Measurements from ENCODE around the gene ZSWIM6.

ZSWIM6 gene

GRCh38 chr5:61344187-61344944, 12.3 kb downstream of the ZSWIM6 start:
- peaks cover 76% of the 10 kb centered on the region for H3K79me2 ChIP-seq (ENCODE audit: low read length)

DNA sequence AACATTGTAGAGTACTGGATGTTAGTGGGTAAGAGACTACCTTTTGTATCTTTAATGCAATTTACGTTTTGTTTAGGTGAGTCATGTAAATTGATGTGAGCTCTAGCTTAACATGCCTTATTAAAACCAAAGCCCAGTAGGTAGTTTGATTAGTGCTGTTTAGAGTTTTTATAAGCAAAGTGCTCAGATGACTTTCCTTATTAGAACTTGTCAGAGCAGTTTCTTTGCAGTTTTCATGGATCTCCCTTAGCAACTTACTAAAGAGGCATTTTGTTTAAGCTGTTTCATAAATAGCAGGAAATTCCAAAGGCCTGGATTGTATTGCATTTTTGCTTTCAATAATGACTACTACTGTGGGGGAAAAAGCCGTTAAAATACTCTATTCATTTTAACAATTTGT, 14.5 kb downstream of the ZSWIM6 start:
- H3K79me2 ChIP-seq (ENCODE audit: low read length), result peaks cover 72% of the 10 kb centered on the region
- H3K9ac ChIP-seq (ENCODE audit: low read length), result no peak overlapping the region
- H3K9me3 ChIP-seq (replicated peaks; ENCODE audit: insufficient read depth, low read length), result no peaks in the 10 kb centered on the region
- no peak overlapping the region for H3K27ac ChIP-seq (ENCODE audit: low read length)
- H3K27me3 ChIP-seq (replicated peaks; ENCODE audit: insufficient read depth, low read length), result no peaks in the 10 kb centered on the region
- no peaks in the 10 kb centered on the region for H3F3A ChIP-seq (ENCODE audit: insufficient read depth, low read length)
- no peak overlapping the region for H2AFZ ChIP-seq (ENCODE audit: low read length)
- H3K4me3 ChIP-seq (ENCODE audit: low read length), result no peak overlapping the region
- H4K20me1 ChIP-seq (ENCODE audit: insufficient read depth, low read length), result no peaks in the 10 kb centered on the region
- H3K36me3 ChIP-seq (replicated peaks; ENCODE audit: insufficient read depth, low read length), result no peaks in the 10 kb centered on the region
- H3K4me1 ChIP-seq (ENCODE audit: low read length), result no peaks in the 10 kb centered on the region
- H3K4me2 ChIP-seq (ENCODE audit: low read depth, low read length), result no peak overlapping the region
- TF ChIP-seq, protein P1, sequence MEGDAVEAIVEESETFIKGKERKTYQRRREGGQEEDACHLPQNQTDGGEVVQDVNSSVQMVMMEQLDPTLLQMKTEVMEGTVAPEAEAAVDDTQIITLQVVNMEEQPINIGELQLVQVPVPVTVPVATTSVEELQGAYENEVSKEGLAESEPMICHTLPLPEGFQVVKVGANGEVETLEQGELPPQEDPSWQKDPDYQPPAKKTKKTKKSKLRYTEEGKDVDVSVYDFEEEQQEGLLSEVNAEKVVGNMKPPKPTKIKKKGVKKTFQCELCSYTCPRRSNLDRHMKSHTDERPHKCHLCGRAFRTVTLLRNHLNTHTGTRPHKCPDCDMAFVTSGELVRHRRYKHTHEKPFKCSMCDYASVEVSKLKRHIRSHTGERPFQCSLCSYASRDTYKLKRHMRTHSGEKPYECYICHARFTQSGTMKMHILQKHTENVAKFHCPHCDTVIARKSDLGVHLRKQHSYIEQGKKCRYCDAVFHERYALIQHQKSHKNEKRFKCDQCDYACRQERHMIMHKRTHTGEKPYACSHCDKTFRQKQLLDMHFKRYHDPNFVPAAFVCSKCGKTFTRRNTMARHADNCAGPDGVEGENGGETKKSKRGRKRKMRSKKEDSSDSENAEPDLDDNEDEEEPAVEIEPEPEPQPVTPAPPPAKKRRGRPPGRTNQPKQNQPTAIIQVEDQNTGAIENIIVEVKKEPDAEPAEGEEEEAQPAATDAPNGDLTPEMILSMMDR (IDR thresholded peaks at IDR 0.05; ENCODE audit: low read length), result no peak
- TF ChIP-seq EZH2phosphoT487 (IDR thresholded peaks at IDR 0.05; ENCODE audit: low read length) (no peak), EZH2 (optimal IDR thresholded peaks at IDR 0.05; ENCODE audit: low read depth, low read length) (no peak)
- H3K9me2 ChIP-seq (replicated peaks; ENCODE audit: insufficient read depth, low read length), result no peaks in the 10 kb centered on the region
- no peak for DNase-seq

More at GRCh38 chr5:61344187-61344944, 12.3 kb downstream of the ZSWIM6 start:
- TF ChIP-seq EZH2phosphoT487 (IDR thresholded peaks at IDR 0.05; ENCODE audit: low read length) (no peak), EZH2 (optimal IDR thresholded peaks at IDR 0.05; ENCODE audit: low read depth, low read length) (no peak)
- TF ChIP-seq, protein P1 (IDR thresholded peaks at IDR 0.05; ENCODE audit: low read length), result no peak
- Histone ChIP-seq H3K9me3 (replicated peaks; ENCODE audit: insufficient read depth, low read length) (no peaks in the 10 kb centered on the region), H3K27ac (ENCODE audit: low read length) (no peak overlapping the region), H3F3A (ENCODE audit: insufficient read depth, low read length) (no peaks in the 10 kb centered on the region), H3K4me2 (ENCODE audit: low read depth, low read length) (no peak overlapping the region), H2AFZ (ENCODE audit: low read length) (no peak overlapping the region), H3K27me3 (replicated peaks; ENCODE audit: insufficient read depth, low read length) (no peaks in the 10 kb centered on the region), H3K9ac (ENCODE audit: low read length) (no peak overlapping the region), H3K4me1 (ENCODE audit: low read length) (no peaks in the 10 kb centered on the region), H3K36me3 (replicated peaks; ENCODE audit: insufficient read depth, low read length) (no peaks in the 10 kb centered on the region), H4K20me1 (ENCODE audit: insufficient read depth, low read length) (no peaks in the 10 kb centered on the region), H3K4me3 (ENCODE audit: low read length) (no peak overlapping the region), H3K9me2 (replicated peaks; ENCODE audit: insufficient read depth, low read length) (no peaks in the 10 kb centered on the region)
- no peak for DNase-seq

GRCh38 chr5:61347080-61347479, 15.0 kb downstream of the ZSWIM6 start:
- Histone ChIP-seq H3K4me1 (ENCODE audit: low read length) (no peaks in the 10 kb centered on the region), H3K4me3 (ENCODE audit: low read length) (no peak overlapping the region), H3K4me2 (ENCODE audit: low read depth, low read length) (no peak overlapping the region), H3K27ac (ENCODE audit: low read length) (no peak overlapping the region), H3K9me2 (replicated peaks; ENCODE audit: insufficient read depth, low read length) (no peaks in the 10 kb centered on the region), H3F3A (ENCODE audit: insufficient read depth, low read length) (no peaks in the 10 kb centered on the region), H3K27me3 (replicated peaks; ENCODE audit: insufficient read depth, low read length) (no peaks in the 10 kb centered on the region), H3K9ac (ENCODE audit: low read length) (no peak overlapping the region), H3K79me2 (ENCODE audit: low read length) (peaks cover 75% of the 10 kb centered on the region), H4K20me1 (ENCODE audit: insufficient read depth, low read length) (no peaks in the 10 kb centered on the region), H3K9me3 (replicated peaks; ENCODE audit: insufficient read depth, low read length) (no peaks in the 10 kb centered on the region), H3K36me3 (replicated peaks; ENCODE audit: insufficient read depth, low read length) (no peaks in the 10 kb centered on the region), H2AFZ (ENCODE audit: low read length) (no peak overlapping the region)
- DNase-seq, result no peak
- no peak for TF ChIP-seq EZH2phosphoT487 (IDR thresholded peaks at IDR 0.05; ENCODE audit: low read length)
- TF ChIP-seq, protein P1 (IDR thresholded peaks at IDR 0.05; ENCODE audit: low read length), result no peak
- TF ChIP-seq EZH2 (optimal IDR thresholded peaks at IDR 0.05; ENCODE audit: low read depth, low read length), result no peak
